AG04450 (cell line): ENCODE data around the gene FARS2. TPM values are rescaled to one million over a fixed set of nuclear protein-coding genes. Genes with fewer than 3 reads are reported as not detected.

ENCODE experiments used
- CTCF ChIA-PET: fragments of 300-600, 350-600 bp; formaldehyde crosslinking; extraction: SDS; loops from one replicate; lab custom pipeline; 2022; ENCODE audit warnings: antibody characterized with exemption, inconsistent platforms; lab: Charles Lee
- POLR2A ChIA-PET: fragments of 350-600 bp; formaldehyde crosslinking; extraction: SDS; loops from one replicate; lab custom pipeline; 2021; ENCODE audit warnings: antibody characterized with exemption, inconsistent platforms; lab: Yijun Ruan, JAX
- DNase-seq: peaks from one replicate; pipeline ENCODE4 v3.0.0-alpha.2; 2011; ENCODE audit warnings: low read depth, low spot score
- H3K27ac ChIP-seq: one replicate; pipeline ENCODE4 v1.5.1; 2012; ENCODE audit warnings: low read depth, low read length, control low read depth
- H3K27me3 ChIP-seq: one replicate; pipeline ENCODE4 v1.6.0; 2012; ENCODE audit warnings: low read length; ENCODE audit not compliant: control insufficient read depth, insufficient read depth
- H3K4me3 ChIP-seq: 2 replicates; pipeline ENCODE4 v1.5.1; 2011; ENCODE audit warnings: mild to moderate bottlenecking, low read depth, low read length, control low read depth
- H3K9me3 ChIP-seq: 2 replicates; pipeline ENCODE4 v1.5.1; 2012; ENCODE audit warnings: low read length; ENCODE audit not compliant: control insufficient read depth, insufficient read depth
- CTCF ChIP-seq: IDR thresholded peaks from 2 replicates; pipeline ENCODE4 v1.5.1; 2011; ENCODE audit warnings: low read depth, low read length, control low read depth, inconsistent platforms
- polyA plus RNA-seq: library from polyadenylated mRNA; depleted of rRNA; stranded (reverse); fragments of >200 nt; gene quantifications from 2 replicates; pipeline ENCODE4 v1.2.3, GENCODE V29; 2011

FARS2 gene
- polyA plus RNA-seq, 1 experiment, result 14.0 TPM

DNA sequence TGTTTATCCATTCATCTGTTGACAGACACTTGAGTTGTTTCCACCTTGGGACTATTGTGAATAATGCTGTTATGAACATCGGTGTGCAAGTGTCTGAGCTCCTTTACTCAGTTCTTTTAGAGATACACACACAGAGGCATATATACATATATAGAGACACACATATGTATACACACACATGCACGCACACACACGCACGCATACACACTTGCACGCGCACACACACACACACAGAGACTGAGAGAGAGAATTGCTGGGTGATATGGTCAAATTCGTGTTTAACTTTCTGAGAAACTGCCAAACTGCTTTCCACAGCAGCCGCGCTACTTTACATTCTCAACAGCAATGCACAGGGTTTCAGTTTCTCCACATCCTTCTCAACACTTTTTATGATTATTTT lies 273.3 kb downstream of the FARS2 start:
- POLR2A ChIA-PET, result no interaction called here
- H3K9me3 ChIP-seq, result no peaks in the 10 kb centered on the region
- no peak for DNase-seq
- CTCF ChIA-PET, result no interaction called here
- no peaks in the 10 kb centered on the region for H3K27me3 ChIP-seq
- H3K27ac ChIP-seq, result no peak overlapping the region
- no peak overlapping the region for H3K4me3 ChIP-seq
- TF ChIP-seq CTCF, result no peak

DNA sequence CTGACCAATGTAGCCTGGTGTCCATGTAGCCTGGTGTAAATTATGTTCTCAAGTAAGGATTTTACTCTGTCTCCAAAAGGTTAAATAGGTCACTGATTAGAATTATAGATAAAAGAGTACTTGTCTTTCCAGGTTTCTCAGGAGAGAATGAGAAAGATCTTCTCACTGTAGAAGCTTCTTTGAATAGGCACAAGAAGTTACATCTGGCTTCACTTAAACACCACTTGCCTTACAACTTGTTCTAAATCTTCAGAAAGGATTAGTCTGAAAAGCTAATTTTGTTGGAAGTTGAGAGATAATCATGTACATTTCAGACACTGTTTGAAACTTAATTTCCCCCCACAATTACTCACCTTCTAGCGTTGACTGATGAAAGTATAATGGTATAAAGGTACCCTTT lies 275.3 kb downstream of the FARS2 start:
- CTCF ChIA-PET, result interaction anchor here (1.6 kb wide), 1 partner anchor 65 kb away, joined by 6 read pairs; no protein-coding TSS in a partner anchor
- no peak for TF ChIP-seq CTCF
- Histone ChIP-seq H3K27me3 (no peaks in the 10 kb centered on the region), H3K9me3 (no peaks in the 10 kb centered on the region), H3K27ac (no peak overlapping the region), H3K4me3 (no peak overlapping the region)
- DNase-seq, result no peak
- POLR2A ChIA-PET, result no interaction called here

- ChIA-PET CTCF (interaction anchor here (1.6 kb wide), 1 partner anchor 66 kb away, joined by 6 read pairs; no protein-coding TSS in a partner anchor), POLR2A (no interaction called here)
- no peaks in the 10 kb centered on the region for H3K27me3 ChIP-seq
- H3K27ac ChIP-seq, result no peak overlapping the region
- no peak overlapping the region for H3K4me3 ChIP-seq
- no peak for TF ChIP-seq CTCF
- DNase-seq, result no peak
- H3K9me3 ChIP-seq, result no peaks in the 10 kb centered on the region
Observed at GRCh38 chr6:5537132-5537531, 275.8 kb downstream of the FARS2 start.

DNA sequence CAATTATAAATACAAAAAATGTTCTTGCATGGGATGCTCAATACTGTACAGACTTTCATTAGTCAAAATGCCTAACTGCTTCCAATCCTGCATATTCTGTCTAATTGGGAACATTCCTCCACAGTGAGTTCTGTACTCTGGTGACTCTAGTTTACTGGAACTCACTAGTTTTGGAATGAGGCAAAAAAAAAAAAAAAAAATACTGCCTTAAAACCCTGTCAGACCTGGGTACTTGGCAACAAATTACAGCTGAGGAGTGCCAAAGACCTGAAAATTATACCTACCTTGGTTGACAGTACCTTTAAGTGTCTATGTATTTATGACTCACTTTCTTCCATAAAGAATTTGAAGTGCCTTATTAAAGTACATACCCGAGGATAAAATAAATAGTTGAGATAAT lies 276.7 kb downstream of the FARS2 start:
- H3K27ac ChIP-seq, result no peak overlapping the region
- H3K4me3 ChIP-seq, result no peak overlapping the region
- no peaks in the 10 kb centered on the region for H3K9me3 ChIP-seq
- no peak for DNase-seq
- CTCF ChIA-PET, result interaction anchor here (0.6 kb wide), 1 partner anchor 92 kb away, joined by 3 read pairs; no protein-coding TSS in a partner anchor
- TF ChIP-seq CTCF, result no peak
- H3K27me3 ChIP-seq, result no peaks in the 10 kb centered on the region
- POLR2A ChIA-PET, result no interaction called here

- CTCF ChIA-PET, result no interaction called here
- no peaks in the 10 kb centered on the region for H3K9me3 ChIP-seq
- no peak overlapping the region for H3K27ac ChIP-seq
- no peak for DNase-seq
- H3K4me3 ChIP-seq, result no peak overlapping the region
- POLR2A ChIA-PET, result no interaction called here
- H3K27me3 ChIP-seq, result no peaks in the 10 kb centered on the region
- TF ChIP-seq CTCF, result no peak
Observed at GRCh38 chr6:5540370-5540769, 279.1 kb downstream of the FARS2 start.
